ENCODE results near the gene ACVR1.

GRCh38 chr2:157788201-157788600 lies 87.9 kb downstream of the ACVR1 start:
- TF ChIP-seq CTCF (IDR thresholded peaks at IDR 0.05) (no peak), ZFX (IDR thresholded peaks at IDR 0.05; ENCODE audit: borderline replicate concordance) (no peak)

All from 22Rv1 (cell line).